Naive thymus-derived CD8-positive, alpha-beta T cell (primary cell): ENCODE measurements around the gene URAD. TPM values are rescaled to one million over a fixed set of nuclear protein-coding genes. Genes with fewer than 3 reads are reported as not detected.
"Not testable (repeated sequence)": the region's sequence is repeated elsewhere in the genome, so short reads cannot be mapped to it uniquely, and the experiment has no call there.

Experiments
- ATAC-seq, 2 donors: fragments of 150-1000 bp; cut with Tn5 transposase in 1 of 2; sonication (Bioruptor Pico), chemical (Tn5 transposase) in 1 of 2; 1 replicate in 1 of 2; 2 replicates in 1 of 2; pipeline ENCODE4 v1.10.0; 2021; ENCODE audit warnings: mild to moderate bottlenecking in 2 of 2, moderate library complexity in 2 of 2
- POLR2A ChIA-PET: fragments of 350-600 bp; sonication (Branson Sonifier 250); formaldehyde crosslinking; loops from one replicate; lab custom pipeline; 2021; ENCODE audit warnings: antibody characterized with exemption; lab: Charles Lee
- DNase-seq, 10 donors: peaks; one replicate each; pipeline versions ENCODE4 v3.0.0 to v3.0.0-alpha.2; 2020 to 2022
- H3K27ac Mint-ChIP-seq, 10 donors: one replicate each; pipeline ENCODE4 v1.8.0; 2020 to 2022; ENCODE audit warnings: mild to moderate bottlenecking in 10 of 10, mixed read lengths in 10 of 10, moderate library complexity in 4 of 10, inconsistent platforms in 1 of 10
- H3K27me3 Mint-ChIP-seq, 5 donors: one replicate each; pipeline ENCODE4 v1.8.0; 2021 to 2022; ENCODE audit warnings: mixed read lengths in 5 of 5
- H3K36me3 Mint-ChIP-seq, 3 donors: one replicate each; pipeline ENCODE4 v1.8.0; 2020 to 2022; ENCODE audit warnings: mixed read lengths in 3 of 3, mild to moderate bottlenecking in 2 of 3, inconsistent platforms in 1 of 3
- H3K4me1 Mint-ChIP-seq, 4 donors: one replicate each; pipeline ENCODE4 v1.8.0; 2021 to 2022; ENCODE audit warnings: mixed read lengths in 4 of 4
- H3K4me3 Mint-ChIP-seq, 10 donors: one replicate each; pipeline ENCODE4 v1.8.0; 2020 to 2022; ENCODE audit warnings: mild to moderate bottlenecking in 10 of 10, mixed read lengths in 10 of 10, moderate library complexity in 6 of 10, inconsistent platforms in 1 of 10
- H3K9me3 Mint-ChIP-seq, 9 donors: one replicate each; pipeline ENCODE4 v1.8.0; 2020 to 2022; ENCODE audit warnings: mixed read lengths in 9 of 9, mild to moderate bottlenecking in 3 of 9, inconsistent platforms in 1 of 9, moderate library complexity in 1 of 9
- polyA plus RNA-seq, 3 donors: library from polyadenylated mRNA; unstranded; fragments of 300-500 nt; fragmentation: Illumina TruSeq; gene quantifications; one replicate each; pipeline ENCODE4 v1.2.3, GENCODE V29; 2021
- total RNA-seq, 8 experiments: library from RNA in 2 of 8; stranded (reverse) in 2 of 8; gene quantifications; one replicate each; pipeline ENCODE4 v1.2.3 and lab custom pipeline; 2021 to 2026

URAD gene, protein sequence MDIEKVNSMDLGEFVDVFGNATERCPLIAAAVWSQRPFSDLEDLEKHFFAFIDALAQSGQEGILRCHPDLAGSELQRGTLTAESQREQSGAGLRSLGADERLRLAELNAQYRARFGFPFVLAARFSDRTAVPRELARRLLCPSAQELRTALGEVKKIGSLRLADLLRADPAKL
- not detected for total RNA-seq
- polyA plus RNA-seq: not detected
- 0 reads per million in 6 experiments for total RNA-seq (lab: John Stamatoyannopoulos, UW)

DNA sequence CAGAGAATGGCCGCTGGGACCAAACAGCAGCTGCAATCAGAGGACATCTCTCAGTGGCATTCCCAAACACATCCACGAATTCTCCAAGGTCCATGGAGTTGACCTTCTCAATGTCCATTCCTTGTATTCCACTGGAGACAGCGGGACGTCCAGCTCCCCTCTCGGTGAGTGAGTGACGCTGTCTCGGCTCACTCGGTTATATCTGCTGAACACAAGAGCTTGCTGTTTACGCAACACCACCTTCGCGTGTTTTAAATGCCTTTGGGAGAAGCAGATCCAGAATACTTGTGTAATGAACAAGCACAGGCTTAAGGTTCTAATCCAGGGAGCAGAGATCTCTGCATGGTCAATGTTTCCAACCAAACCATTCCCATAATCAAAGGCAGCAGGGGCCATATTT lies at the start of gene URAD:
Gene URAD (minus strand): TSS at position 174 of the 400 bp plus-strand sequence. CDS start 56 bp downstream, at position 118.
- no peaks in the 10 kb centered on the region for H3K4me1 Mint-ChIP-seq
- no peaks in the 10 kb centered on the region for H3K36me3 Mint-ChIP-seq
- POLR2A ChIA-PET: no interaction called here
- DNase-seq: no peak
- H3K9me3 Mint-ChIP-seq: no peaks in the 10 kb centered on the region
- H3K27ac Mint-ChIP-seq: no peak within 1 kb of the TSS
- peaks cover 11 to 37% (median 13%) of the 10 kb centered on the region in 5 donors for H3K27me3 Mint-ChIP-seq
- H3K4me3 Mint-ChIP-seq: no peak within 1 kb of the TSS
- ATAC-seq: no peak

DNA sequence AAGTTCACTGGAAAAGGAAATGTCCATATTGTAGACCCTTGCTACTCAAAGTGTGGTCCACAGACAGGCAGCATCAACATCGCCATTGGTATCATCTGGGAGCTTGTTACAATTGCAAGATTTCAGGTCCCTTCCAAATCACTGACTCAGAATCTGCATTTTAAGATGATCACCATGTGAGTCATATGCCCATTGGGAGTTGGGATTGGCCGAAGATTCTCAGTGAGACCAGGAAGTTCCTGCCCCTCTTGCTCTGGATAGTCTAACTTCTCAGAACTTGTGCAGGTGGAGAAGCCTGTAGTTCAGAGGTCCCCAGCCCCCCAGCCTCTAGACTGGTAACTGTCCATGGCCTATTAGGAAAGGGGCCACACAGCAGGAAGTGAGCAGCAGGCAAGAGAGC lies 48.9 kb upstream of the URAD start:
- DNase-seq (no peak), ATAC-seq (no peak)
- H3K4me1 Mint-ChIP-seq: peaks cover 0 to 2% (median 0%) of the 10 kb centered on the region in 4 donors
- H3K36me3 Mint-ChIP-seq: no peaks in the 10 kb centered on the region
- H3K27me3 Mint-ChIP-seq: peaks cover 2 to 18% (median 12%) of the 10 kb centered on the region in 5 donors
- H3K9me3 Mint-ChIP-seq: no peaks in the 10 kb centered on the region
- H3K4me3 Mint-ChIP-seq: no peak overlapping the region
- POLR2A ChIA-PET: no interaction called here
- peak overlapping the region in 1 of 10 donors; percentile 5 for H3K27ac Mint-ChIP-seq

DNA sequence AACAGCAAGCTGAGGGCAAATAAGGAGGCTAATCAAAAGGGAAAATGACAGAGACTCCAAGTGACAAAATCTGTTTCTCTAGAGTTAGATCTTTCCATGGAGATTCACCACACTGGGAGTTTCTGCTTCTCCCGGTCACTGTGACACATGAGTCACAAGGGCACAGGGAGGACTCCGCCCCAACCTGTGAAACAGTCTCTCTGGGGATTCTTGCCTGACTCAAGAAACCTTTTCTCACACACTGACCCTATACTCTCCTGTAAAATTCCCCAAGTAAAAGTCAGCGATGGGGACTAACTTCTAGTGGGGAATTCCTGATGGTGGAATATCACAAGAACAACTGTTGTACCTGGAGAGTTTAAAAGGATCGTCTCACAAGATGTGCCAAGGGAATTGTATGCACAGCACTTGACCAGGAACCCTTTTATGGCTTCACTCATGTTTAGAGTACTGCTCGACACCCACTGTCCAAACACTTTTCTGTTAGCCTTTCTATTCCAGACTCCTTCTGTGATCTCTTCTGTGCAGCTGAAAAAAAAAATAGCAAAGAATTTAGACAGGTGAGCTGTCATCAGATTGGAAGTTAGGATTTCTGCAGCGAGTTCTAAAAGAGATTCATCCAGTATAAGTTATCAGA lies 46.8 kb upstream of the URAD start:
- ATAC-seq: no peak
- POLR2A ChIA-PET: no interaction called here
- H3K36me3 Mint-ChIP-seq: no peaks in the 10 kb centered on the region

DNA sequence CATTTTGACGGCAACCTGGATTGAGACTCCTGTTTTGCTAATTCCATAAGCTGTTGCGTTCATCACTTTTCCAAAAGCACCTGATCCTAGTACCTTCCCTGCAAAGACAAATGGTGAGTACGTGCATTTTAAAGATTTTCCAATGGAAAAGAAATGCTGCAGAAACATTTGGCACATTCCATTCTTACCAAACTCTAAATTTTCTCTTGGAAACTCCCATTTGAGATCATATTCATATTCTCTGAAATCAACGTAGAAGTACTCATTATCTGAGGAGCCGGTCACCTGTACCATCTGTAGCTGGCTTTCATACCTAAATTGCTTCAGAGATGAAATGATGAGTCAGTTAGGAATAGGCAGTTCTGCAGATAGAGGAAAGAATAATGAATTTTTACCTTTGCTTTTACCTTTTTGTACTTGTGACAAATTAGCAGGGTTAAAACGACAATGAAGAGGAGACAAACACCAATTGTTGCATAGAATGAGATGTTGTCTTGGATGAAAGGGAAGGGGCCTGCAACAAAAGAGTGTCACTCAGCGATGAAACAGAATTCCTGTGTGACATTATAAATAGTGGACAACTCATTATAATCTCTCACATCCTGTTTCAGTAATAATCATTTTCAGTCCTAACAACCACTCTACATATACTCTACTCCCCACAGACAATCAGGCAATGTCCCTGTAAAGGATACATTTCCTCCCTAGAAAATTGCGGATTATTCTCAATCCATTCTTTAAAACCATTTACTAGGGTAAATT lies 45.6 kb upstream of the URAD start:
- DNase-seq (no peak), ATAC-seq (no peak)
- Mint-ChIP-seq H3K9me3 (no peaks in the 10 kb centered on the region), H3K4me3 (no peak overlapping the region), H3K27ac (no peak overlapping the region), H3K4me1 (peaks cover 0 to 14% (median 0%) of the 10 kb centered on the region in 4 donors), H3K27me3 (peaks cover 0 to 34% (median 10%) of the 10 kb centered on the region in 5 donors), H3K36me3 (no peaks in the 10 kb centered on the region)
- POLR2A ChIA-PET: no interaction called here

More for the DNA sequence above, 46.8 kb upstream of the URAD start:
- Mint-ChIP-seq H3K9me3 (no peaks in the 10 kb centered on the region), H3K27ac (peak overlapping the region in 1 of 10 donors; percentile 36), H3K4me1 (peaks cover 0 to 14% (median 0%) of the 10 kb centered on the region in 4 donors), H3K27me3 (peaks cover 4 to 31% (median 12%) of the 10 kb centered on the region in 5 donors), H3K4me3 (no peak overlapping the region)
- no peak for DNase-seq

GRCh38 chr13:28032438-28032837 lies 43.9 kb upstream of the URAD start:
- H3K4me3 Mint-ChIP-seq, DNase-seq, H3K27ac Mint-ChIP-seq, ATAC-seq, H3K36me3 Mint-ChIP-seq, H3K9me3 Mint-ChIP-seq, POLR2A ChIA-PET: not testable (repeated sequence)
- H3K27me3 Mint-ChIP-seq: peaks cover 0 to 34% (median 10%) of the 10 kb centered on the region in 5 donors
- H3K4me1 Mint-ChIP-seq: peaks cover 6 to 23% (median 6%) of the 10 kb centered on the region in 4 donors

DNA sequence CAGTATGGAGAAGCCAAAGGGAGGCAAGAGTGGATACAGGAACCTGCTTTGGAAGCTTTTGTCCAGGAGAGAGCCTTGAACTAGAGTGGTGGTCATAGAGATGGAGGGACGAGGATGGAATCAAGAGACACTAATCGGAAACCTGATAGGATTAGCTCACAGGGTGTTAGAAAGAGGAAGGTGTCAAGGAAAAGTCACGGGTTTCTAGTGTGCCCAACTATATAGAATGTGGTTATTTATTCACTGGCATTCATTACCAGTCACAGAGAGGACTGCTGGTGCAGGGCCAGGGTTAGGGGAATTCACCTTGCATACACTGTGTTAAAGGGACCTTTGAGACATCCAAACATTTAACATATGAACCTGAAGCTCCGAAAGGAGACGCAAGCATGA lies 43.4 kb upstream of the URAD start:
- H3K4me1 Mint-ChIP-seq: peaks cover 6 to 24% (median 10%) of the 10 kb centered on the region in 4 donors
- ATAC-seq: no peak
- H3K27ac Mint-ChIP-seq: peak overlapping the region in 1 of 10 donors; percentile 37
- DNase-seq: no peak
- POLR2A ChIA-PET: no interaction called here
- H3K9me3 Mint-ChIP-seq: no peaks in the 10 kb centered on the region
- H3K36me3 Mint-ChIP-seq: no peaks in the 10 kb centered on the region
- H3K27me3 Mint-ChIP-seq: peaks cover 0 to 34% (median 10%) of the 10 kb centered on the region in 5 donors
- no peak overlapping the region for H3K4me3 Mint-ChIP-seq

GRCh38 chr13:28031220-28031895 lies 42.9 kb upstream of the URAD start:
- DNase-seq: no peak
- H3K9me3 Mint-ChIP-seq: no peaks in the 10 kb centered on the region
- no peak overlapping the region for H3K4me3 Mint-ChIP-seq
- ATAC-seq: no peak
- peaks cover 0 to 34% (median 10%) of the 10 kb centered on the region in 5 donors for H3K27me3 Mint-ChIP-seq
- H3K36me3 Mint-ChIP-seq: no peaks in the 10 kb centered on the region
- peak overlapping the region in 2 of 10 donors; percentile 37 to 62 for H3K27ac Mint-ChIP-seq
- POLR2A ChIA-PET: no interaction called here
- peaks cover 6 to 24% (median 10%) of the 10 kb centered on the region in 4 donors for H3K4me1 Mint-ChIP-seq

DNA sequence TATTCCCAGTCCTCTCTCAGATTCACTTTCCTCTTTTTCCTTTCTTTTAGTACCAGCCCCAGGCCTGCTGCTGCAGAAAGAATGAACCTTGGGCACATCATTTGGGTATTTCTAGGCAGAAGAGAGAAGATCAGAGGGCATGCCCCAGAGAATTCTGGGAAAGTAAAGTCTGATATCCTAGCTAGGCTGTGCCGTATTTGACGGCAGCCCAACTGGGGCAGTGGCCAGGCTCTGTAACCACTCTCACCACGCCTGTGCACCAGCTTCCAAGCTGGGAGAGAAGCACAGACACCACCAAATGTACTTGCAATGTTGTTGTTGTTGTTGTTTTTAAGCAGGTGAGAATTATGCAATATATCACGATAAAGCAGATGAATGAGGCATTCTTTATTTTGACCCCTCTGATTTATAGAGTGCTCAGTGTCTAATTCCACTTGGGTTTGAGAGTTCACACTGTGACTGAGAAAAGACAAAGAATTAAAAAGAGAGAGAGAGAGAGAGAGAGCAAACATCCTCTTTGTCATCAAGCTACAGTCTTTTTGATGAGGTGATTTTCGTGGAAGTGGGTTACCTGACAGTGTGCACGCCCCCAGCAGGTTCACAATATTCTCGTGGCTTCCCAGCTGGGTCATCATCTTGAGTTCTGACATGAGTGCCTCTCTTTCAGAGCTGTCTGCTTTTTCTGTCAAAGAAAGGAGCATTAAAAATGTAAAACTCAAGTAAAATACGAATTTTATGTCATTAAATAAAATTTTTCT lies 39.3 kb upstream of the URAD start:
- H3K36me3 Mint-ChIP-seq: no peaks in the 10 kb centered on the region
- peak overlapping the region in 4 of 10 donors; percentile 20 to 29 (median 24) for H3K4me3 Mint-ChIP-seq
- H3K27me3 Mint-ChIP-seq: peaks cover 0 to 34% (median 8%) of the 10 kb centered on the region in 5 donors
- DNase-seq: peak in 2 of 10 donors; percentile 30 to 36
- H3K27ac Mint-ChIP-seq: peak overlapping the region in 5 of 10 donors; percentile 5 to 83 (median 31)
- POLR2A ChIA-PET: no interaction called here
- peak in 1 of 2 donors; percentile 81 for ATAC-seq
- H3K4me1 Mint-ChIP-seq: peaks cover 6 to 24% (median 10%) of the 10 kb centered on the region in 4 donors
- no peaks in the 10 kb centered on the region for H3K9me3 Mint-ChIP-seq

- Mint-ChIP-seq H3K36me3 (no peaks in the 10 kb centered on the region), H3K9me3 (no peaks in the 10 kb centered on the region), H3K4me3 (no peak overlapping the region), H3K27ac (no peak overlapping the region), H3K27me3 (peaks cover 0 to 27% (median 10%) of the 10 kb centered on the region in 5 donors), H3K4me1 (peaks cover 6 to 19% (median 10%) of the 10 kb centered on the region in 4 donors)
- DNase-seq: no peak
- POLR2A ChIA-PET: no interaction called here
- no peak for ATAC-seq
These were observed 38.6 kb upstream of the URAD start for GRCh38 chr13:28027071-28027470.

DNA sequence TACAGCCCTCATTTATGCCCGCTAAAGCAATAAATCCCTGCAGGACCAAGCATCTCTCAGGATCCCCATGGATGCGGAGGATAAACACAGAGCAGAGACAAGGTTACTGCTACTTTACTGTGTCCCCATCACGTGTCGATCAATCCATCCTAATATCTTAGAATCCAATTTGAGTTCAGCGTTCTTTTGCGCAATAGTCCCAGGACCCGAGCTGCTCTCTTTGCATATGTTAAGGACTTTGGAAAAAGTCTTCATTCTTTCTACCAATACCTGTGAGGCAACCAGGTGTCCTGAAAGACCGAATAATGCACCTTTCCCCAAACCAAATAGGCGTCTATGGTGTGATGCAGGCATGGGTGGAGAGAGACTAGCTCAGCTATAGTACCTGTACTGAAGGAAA lies 38.0 kb upstream of the URAD start:
- Mint-ChIP-seq H3K9me3 (no peaks in the 10 kb centered on the region), H3K4me3 (no peak overlapping the region), H3K36me3 (no peaks in the 10 kb centered on the region), H3K4me1 (peaks cover 6 to 15% (median 10%) of the 10 kb centered on the region in 4 donors), H3K27ac (no peak overlapping the region), H3K27me3 (peaks cover 0 to 21% (median 10%) of the 10 kb centered on the region in 5 donors)
- DNase-seq (no peak), ATAC-seq (no peak)
- POLR2A ChIA-PET: no interaction called here

GRCh38 chr13:28022848-28023518 lies 34.5 kb upstream of the URAD start:
- Mint-ChIP-seq H3K9me3 (no peaks in the 10 kb centered on the region), H3K27me3 (peaks cover 0 to 17% (median 9%) of the 10 kb centered on the region in 5 donors), H3K4me1 (peaks cover 6 to 10% (median 7%) of the 10 kb centered on the region in 4 donors), H3K4me3 (no peak overlapping the region), H3K27ac (no peak overlapping the region), H3K36me3 (no peaks in the 10 kb centered on the region)
- ATAC-seq (no peak), DNase-seq (no peak)
- POLR2A ChIA-PET: no interaction called here
